Astrocyte (in vitro differentiated cells and primary cell): ENCODE results near the gene GSE1. TPM values are rescaled to one million over a fixed set of nuclear protein-coding genes. Genes with fewer than 3 reads are reported as not detected.

Experiments used
- DNase-seq: peaks from one replicate; pipeline ENCODE4 v3.0.0-alpha.2; 2010; ENCODE audit warnings: low read depth
- FAIRE-seq: peaks from 2 replicates; lab custom pipeline; 2011; peaks lifted over from hg19 to GRCh38; lab: Jason Lieb, UNC
- H2AFZ ChIP-seq: 2 replicates; pipeline ENCODE4 v1.6.0; 2012; ENCODE audit warnings: low read depth, low read length, inconsistent platforms
- H3K27ac ChIP-seq: 2 replicates; pipeline ENCODE4 v1.5.1; 2011; ENCODE audit warnings: low read depth, low read length, inconsistent platforms
- H3K27me3 ChIP-seq: 2 replicates; pipeline ENCODE4 v1.6.0; 2011; ENCODE audit warnings: low read length, inconsistent platforms; ENCODE audit not compliant: insufficient read depth
- H3K36me3 ChIP-seq: 2 replicates; pipeline ENCODE4 v1.5.1; 2011; ENCODE audit warnings: low read length, inconsistent platforms; ENCODE audit not compliant: insufficient read depth
- H3K4me1 ChIP-seq: 2 replicates; pipeline ENCODE4 v1.5.1; 2011; ENCODE audit warnings: low read length, inconsistent platforms; ENCODE audit not compliant: insufficient read depth
- H3K4me2 ChIP-seq: 2 replicates; pipeline ENCODE4 v1.6.0; 2012; ENCODE audit warnings: low read length, inconsistent platforms
- H3K4me3 ChIP-seq: 2 replicates; pipeline ENCODE4 v1.5.1; 2011; ENCODE audit warnings: low read depth, mild to moderate bottlenecking, low read length, inconsistent platforms; ENCODE audit not compliant: insufficient read depth
- H3K79me2 ChIP-seq: 2 replicates; pipeline ENCODE4 v1.6.0; 2012; ENCODE audit warnings: mild to moderate bottlenecking, low read length, inconsistent platforms; ENCODE audit not compliant: insufficient read depth
- H3K9ac ChIP-seq: 2 replicates; pipeline ENCODE4 v1.6.0; 2012; ENCODE audit warnings: mild to moderate bottlenecking, low read length, inconsistent platforms
- H3K9me3 ChIP-seq: 2 replicates; pipeline ENCODE4 v1.5.1; 2012; ENCODE audit warnings: low read depth, mild to moderate bottlenecking, low read length, inconsistent platforms; ENCODE audit not compliant: insufficient read depth
- H4K20me1 ChIP-seq: 2 replicates; pipeline ENCODE4 v1.6.0; 2012; ENCODE audit warnings: low read length, inconsistent platforms; ENCODE audit not compliant: insufficient read depth
- H3K27ac Mint-ChIP-seq: one replicate; pipeline ENCODE4 v1.8.0; 2021; ENCODE audit warnings: mild to moderate bottlenecking, mixed read lengths; ENCODE audit not compliant: unreplicated experiment
- H3K27me3 Mint-ChIP-seq: one replicate; pipeline ENCODE4 v1.8.0; 2021; ENCODE audit warnings: low read depth, mixed read lengths; ENCODE audit not compliant: unreplicated experiment
- H3K36me3 Mint-ChIP-seq: one replicate; pipeline ENCODE4 v1.8.0; 2021; ENCODE audit warnings: low read depth, mixed read lengths; ENCODE audit not compliant: unreplicated experiment
- H3K4me1 Mint-ChIP-seq: one replicate; pipeline ENCODE4 v1.8.0; 2021; ENCODE audit warnings: low read depth, mixed read lengths; ENCODE audit not compliant: unreplicated experiment
- H3K4me3 Mint-ChIP-seq: one replicate; pipeline ENCODE4 v1.8.0; 2021; ENCODE audit warnings: mild to moderate bottlenecking, moderate library complexity, mixed read lengths; ENCODE audit not compliant: unreplicated experiment
- H3K9me3 Mint-ChIP-seq: one replicate; pipeline ENCODE4 v1.8.0; 2021; ENCODE audit warnings: mild to moderate bottlenecking, mixed read lengths; ENCODE audit not compliant: unreplicated experiment
- EZH2 ChIP-seq: IDR thresholded peaks from 2 replicates; pipeline ENCODE4 v1.6.1; 2012; ENCODE audit warnings: mild to moderate bottlenecking, low read length, inconsistent platforms; ENCODE audit not compliant: insufficient read depth
- total RNA-seq: library from RNA; stranded (reverse); gene quantifications from 2 replicates; pipeline ENCODE4 v1.2.1, GENCODE V29; 2021
- TF ChIP-seq, protein P1 (sequence below): IDR thresholded peaks from 2 replicates; pipeline ENCODE4 v1.5.1; 2011; ENCODE audit warnings: low read depth, mild to moderate bottlenecking, inconsistent platforms, low read length, moderate library complexity; ENCODE audit not compliant: insufficient read depth

The GSE1 gene
- total RNA-seq, 1 donor from 2014 or later, result 35.0 TPM

DNA sequence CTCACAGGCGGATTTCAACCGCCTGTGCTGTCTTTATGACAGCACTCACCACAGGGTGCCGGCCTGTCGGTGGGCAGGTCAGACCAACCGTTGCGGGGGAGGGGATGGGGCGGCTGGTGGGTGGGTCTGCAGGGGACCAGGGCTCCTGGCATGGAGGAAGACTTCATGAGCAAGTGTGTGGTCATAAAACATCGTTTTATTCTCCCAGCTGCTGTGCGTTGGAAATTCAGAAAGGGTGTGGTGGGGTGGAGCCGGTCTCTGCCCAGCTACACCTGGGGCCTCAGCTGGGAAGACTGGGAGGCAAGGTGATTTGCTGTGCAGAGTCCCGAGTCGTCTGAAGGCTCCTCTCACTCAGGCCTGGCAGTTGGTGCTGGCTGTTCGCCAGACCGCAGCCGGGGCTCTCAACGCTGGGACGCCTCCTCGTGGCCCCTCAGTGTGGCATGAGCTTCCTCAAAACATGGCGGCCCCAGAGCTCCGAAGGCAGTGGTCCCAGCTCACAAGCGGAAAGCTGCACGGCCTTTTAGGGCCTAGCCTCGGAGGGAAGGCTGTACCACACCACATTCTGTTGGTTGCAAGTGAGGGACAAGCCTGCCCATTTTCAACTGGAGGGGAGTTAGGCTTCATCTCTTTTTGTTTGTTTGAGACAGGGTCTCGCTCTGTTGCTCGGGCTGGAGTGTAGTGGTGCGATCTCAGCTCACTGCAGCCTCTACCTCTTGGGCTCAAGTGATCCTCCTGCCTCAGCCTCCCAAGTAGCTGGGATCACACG, 45.8 kb upstream of the GSE1 start:
- H3K27me3 Mint-ChIP-seq, result peaks cover 2% of the 10 kb centered on the region

DNA sequence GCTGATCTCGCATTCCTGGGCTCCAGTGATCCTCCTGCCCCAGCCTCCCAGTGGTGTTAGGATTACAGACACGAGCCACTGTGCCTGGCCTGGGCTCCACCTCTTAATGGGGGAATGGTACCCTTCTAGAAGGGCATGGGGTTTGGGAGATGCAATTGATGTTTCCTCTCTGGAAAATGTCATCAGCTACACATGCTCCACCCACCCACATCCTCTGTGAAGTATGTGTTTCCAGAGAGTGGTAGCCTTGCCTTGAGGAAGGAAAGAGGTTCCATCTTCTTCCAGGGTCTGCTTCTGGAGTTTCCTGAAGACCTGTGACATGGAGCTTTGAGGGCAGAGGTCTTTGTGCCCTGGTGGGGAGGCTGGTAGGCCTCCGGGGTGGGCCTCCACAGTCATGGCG, 45.2 kb upstream of the GSE1 start:
- DNase-seq (no peak), FAIRE-seq (no peak)
- Mint-ChIP-seq H3K36me3 (peaks cover 5% of the 10 kb centered on the region), H3K4me1 (peaks cover 18% of the 10 kb centered on the region), H3K4me3 (no peak overlapping the region), H3K27me3 (peaks cover 2% of the 10 kb centered on the region), H3K27ac (no peak overlapping the region), H3K9me3 (no peaks in the 10 kb centered on the region)
- H3K4me2 ChIP-seq, result no peak overlapping the region
- peaks cover 52% of the 10 kb centered on the region for H3K79me2 ChIP-seq
- H3K9ac ChIP-seq, result no peak overlapping the region
- no peak overlapping the region for H3K4me3 ChIP-seq
- no peak for TF ChIP-seq EZH2
- TF ChIP-seq, protein P1, sequence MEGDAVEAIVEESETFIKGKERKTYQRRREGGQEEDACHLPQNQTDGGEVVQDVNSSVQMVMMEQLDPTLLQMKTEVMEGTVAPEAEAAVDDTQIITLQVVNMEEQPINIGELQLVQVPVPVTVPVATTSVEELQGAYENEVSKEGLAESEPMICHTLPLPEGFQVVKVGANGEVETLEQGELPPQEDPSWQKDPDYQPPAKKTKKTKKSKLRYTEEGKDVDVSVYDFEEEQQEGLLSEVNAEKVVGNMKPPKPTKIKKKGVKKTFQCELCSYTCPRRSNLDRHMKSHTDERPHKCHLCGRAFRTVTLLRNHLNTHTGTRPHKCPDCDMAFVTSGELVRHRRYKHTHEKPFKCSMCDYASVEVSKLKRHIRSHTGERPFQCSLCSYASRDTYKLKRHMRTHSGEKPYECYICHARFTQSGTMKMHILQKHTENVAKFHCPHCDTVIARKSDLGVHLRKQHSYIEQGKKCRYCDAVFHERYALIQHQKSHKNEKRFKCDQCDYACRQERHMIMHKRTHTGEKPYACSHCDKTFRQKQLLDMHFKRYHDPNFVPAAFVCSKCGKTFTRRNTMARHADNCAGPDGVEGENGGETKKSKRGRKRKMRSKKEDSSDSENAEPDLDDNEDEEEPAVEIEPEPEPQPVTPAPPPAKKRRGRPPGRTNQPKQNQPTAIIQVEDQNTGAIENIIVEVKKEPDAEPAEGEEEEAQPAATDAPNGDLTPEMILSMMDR, result no peak
- H3K27me3 ChIP-seq, result no peaks in the 10 kb centered on the region
- H3K27ac ChIP-seq, result no peak overlapping the region
- peaks cover 93% of the 10 kb centered on the region for H4K20me1 ChIP-seq
- no peaks in the 10 kb centered on the region for H3K36me3 ChIP-seq
- H2AFZ ChIP-seq, result no peak overlapping the region
- no peaks in the 10 kb centered on the region for H3K9me3 ChIP-seq
- peaks cover 28% of the 10 kb centered on the region for H3K4me1 ChIP-seq

More for the DNA sequence above, 45.8 kb upstream of the GSE1 start:
- Histone ChIP-seq H3K9ac (no peak overlapping the region), H3K27ac (no peak overlapping the region), H3K9me3 (no peaks in the 10 kb centered on the region), H2AFZ (no peak overlapping the region), H3K4me2 (no peak overlapping the region), H3K79me2 (peaks cover 53% of the 10 kb centered on the region), H3K36me3 (no peaks in the 10 kb centered on the region), H3K4me1 (peaks cover 28% of the 10 kb centered on the region), H4K20me1 (peaks cover 95% of the 10 kb centered on the region), H3K27me3 (no peaks in the 10 kb centered on the region), H3K4me3 (no peak overlapping the region)
- no peak for DNase-seq
- H3K9me3 Mint-ChIP-seq, result no peaks in the 10 kb centered on the region
- H3K27ac Mint-ChIP-seq, result no peak overlapping the region
- peaks cover 5% of the 10 kb centered on the region for H3K36me3 Mint-ChIP-seq
- H3K4me3 Mint-ChIP-seq, result no peak overlapping the region
- H3K4me1 Mint-ChIP-seq, result peaks cover 18% of the 10 kb centered on the region
- no peak for TF ChIP-seq EZH2
- TF ChIP-seq, protein P1, result no peak
- no peak for FAIRE-seq

DNA sequence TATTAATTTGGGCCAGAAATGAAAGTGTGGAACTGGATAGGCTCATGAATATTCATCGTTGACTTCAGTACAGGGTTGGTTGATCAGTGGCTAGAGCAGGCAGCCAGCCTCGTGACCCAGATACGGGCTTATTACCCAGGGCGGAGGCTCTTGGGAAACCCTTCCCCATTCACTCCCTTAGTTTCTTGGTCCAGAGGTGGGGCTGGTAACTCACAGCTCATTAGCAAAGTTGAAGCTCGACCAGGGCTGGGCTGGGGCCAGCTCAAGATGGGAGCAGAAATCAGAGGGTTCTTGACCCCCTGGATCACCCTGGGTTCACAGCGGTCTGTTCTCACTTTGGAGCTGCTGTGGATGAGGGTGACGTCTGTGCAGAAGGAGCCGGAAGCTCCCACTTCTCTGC, 44.6 kb upstream of the GSE1 start:
- peaks cover 26% of the 10 kb centered on the region for H3K4me1 ChIP-seq
- H3K36me3 ChIP-seq, result no peaks in the 10 kb centered on the region
- no peak for FAIRE-seq
- no peak overlapping the region for H3K9ac ChIP-seq
- H3K27ac ChIP-seq, result no peak overlapping the region
- no peak overlapping the region for H2AFZ ChIP-seq
- H3K9me3 ChIP-seq, result no peaks in the 10 kb centered on the region
- H3K4me2 ChIP-seq, result no peak overlapping the region
- peaks cover 18% of the 10 kb centered on the region for H3K4me1 Mint-ChIP-seq
- H3K36me3 Mint-ChIP-seq, result peaks cover 5% of the 10 kb centered on the region
- TF ChIP-seq, protein P1, result no peak
- no peak for TF ChIP-seq EZH2
- no peak overlapping the region for H3K27ac Mint-ChIP-seq
- H3K27me3 Mint-ChIP-seq, result peaks cover 2% of the 10 kb centered on the region
- H3K9me3 Mint-ChIP-seq, result no peaks in the 10 kb centered on the region
- peaks cover 92% of the 10 kb centered on the region for H4K20me1 ChIP-seq
- no peak overlapping the region for H3K4me3 Mint-ChIP-seq
- no peaks in the 10 kb centered on the region for H3K27me3 ChIP-seq
- DNase-seq, result no peak
- peaks cover 50% of the 10 kb centered on the region for H3K79me2 ChIP-seq
- H3K4me3 ChIP-seq, result no peak overlapping the region
